GM19395 (cell line): ENCODE data around the gene PITPNC1.
"Not testable (repeated sequence)": the region's sequence is repeated elsewhere in the genome, so short reads cannot be mapped to it uniquely, and the experiment has no call there.

ENCODE experiments used
- ATAC-seq: cut with Tn5 transposase; IDR thresholded peaks from one replicate; pipeline ENCODE4 v1.9.1; 2021; ENCODE audit warnings: mild to moderate bottlenecking, moderate library complexity; ENCODE audit not compliant: unreplicated experiment

PITPNC1 gene

DNA sequence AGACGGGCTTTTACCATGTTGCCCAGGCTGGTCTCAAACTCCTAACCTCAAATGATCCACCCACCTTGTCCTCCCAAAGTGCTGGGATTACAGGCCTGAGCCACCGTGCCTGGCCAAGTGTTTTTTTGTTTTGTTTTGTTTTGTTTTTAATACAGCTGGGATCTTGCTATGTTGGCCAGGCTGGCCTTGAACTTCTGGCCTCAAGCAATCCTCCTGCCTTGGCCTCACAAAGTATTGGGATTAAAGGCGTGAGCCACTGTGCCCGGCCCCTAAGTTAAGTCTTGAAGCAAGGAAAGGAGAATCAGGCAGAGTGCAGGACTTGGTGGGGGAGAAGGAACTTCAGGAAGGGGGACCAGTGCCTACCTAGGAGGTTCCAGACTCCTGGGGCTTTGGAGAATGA, 288.9 kb downstream of the PITPNC1 start:
- ATAC-seq, result no peak

DNA sequence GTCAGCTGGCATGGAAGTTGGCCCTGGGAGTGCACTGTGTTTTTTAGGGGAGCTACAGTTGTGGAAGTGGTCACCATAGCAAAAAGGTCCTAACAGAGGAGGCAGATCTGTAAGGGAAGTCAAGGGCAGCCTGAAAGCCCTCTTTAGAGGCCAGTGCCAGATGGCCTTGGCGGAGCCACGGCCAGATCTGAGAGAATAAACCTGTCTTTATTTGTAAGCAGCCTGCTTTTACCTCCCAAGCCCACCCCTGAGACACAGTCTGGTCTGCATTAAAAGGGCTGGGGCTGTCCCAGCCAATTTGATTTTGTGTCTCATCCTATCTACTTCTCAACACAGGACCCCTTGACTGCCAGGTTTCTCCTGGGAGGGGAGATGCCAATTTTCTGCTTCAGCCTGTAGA, 289.6 kb downstream of the PITPNC1 start:
- ATAC-seq, result no peak

DNA sequence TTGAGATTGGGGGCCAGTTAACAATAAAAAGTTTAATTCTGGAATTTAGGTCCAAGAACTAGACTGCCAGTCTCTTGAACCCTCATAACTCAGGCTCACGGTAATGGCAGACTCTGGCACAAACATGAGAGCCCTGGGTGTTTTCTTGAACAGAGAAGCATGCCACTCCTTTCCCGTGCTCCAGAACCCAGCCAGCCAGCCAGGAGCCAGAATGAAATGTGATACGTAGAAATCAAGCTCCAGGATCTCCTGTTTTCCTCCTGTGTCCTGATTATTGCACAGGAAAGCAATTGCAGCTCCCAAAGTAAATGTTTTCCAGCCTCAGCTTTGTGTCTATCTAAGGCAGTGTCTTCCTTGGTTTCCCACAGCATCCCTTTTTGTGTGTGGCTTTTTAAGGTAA, 294.4 kb downstream of the PITPNC1 start:
- ATAC-seq, result no peak

DNA sequence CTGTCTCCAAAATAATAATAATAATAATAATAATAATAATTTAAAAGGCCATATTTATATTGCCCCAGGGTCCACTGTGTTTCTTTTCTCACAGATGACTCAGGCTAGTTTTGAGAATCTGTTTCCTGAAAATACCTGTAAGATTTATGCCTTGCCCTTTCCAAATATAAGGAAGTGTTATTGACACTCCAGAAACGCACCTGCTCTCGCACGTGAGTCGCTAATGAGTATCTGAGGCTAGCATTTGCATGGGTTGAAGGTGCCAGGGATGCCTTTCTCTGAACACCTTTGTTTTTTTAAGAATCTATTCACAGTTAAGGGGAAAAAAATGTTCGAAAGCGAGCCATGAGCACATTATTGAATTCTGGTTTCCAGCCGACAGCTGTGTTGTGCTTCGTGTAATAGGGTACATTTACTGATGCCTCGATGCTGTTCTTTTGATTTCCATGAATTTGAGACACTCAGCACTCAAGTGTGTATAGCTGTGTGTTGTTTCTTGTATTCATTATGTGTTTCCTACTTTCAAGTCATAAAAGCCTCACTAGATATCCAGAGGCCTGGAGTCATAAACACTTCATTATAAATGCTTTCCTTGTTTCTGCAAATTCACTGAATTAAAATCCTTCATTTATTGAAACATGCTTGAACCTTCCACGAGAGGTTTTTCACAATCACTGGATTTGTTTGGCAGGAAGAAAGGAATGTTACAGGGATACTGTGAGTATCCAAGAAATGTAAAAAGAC, 295.7 kb downstream of the PITPNC1 start:
- ATAC-seq, result no peak

DNA sequence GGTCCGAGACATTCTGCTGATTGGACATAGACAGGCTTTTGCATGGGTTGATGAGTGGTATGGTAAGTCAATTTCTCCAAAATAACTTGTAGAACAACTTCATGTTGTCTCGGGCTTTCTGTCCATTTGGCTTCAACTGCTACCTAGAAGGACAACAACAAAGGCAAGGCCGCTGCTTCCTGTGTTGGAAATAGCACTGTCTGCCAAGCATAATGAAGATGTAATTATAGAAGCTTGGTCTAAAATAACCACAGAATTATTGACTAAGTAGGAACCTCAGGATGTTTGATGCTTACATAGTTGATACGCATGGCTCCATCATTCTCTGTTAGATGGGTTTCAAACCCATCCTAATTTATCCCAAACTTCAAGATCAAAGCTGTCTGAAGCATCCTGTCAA, 298.4 kb downstream of the PITPNC1 start:
- no peak for ATAC-seq

DNA sequence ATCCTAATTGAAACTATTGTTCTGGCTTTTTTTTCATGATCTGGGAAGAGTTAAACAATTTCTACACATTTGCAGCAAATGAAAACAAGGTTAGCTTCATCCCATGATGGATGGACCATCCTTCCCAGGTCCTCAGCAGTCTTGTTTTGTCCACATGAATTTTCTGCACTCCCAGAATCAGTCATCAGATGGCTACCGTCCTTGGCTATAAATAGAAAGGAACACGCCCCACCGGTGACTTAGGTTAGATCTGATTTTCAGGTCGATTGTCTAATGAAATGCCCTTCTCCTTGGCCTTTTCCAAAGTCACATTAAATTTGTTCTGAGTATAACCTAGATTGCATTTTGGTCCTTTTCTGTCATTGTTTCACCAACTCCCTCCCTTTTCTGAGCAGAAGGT, 299.2 kb downstream of the PITPNC1 start:
- no peak for ATAC-seq

DNA sequence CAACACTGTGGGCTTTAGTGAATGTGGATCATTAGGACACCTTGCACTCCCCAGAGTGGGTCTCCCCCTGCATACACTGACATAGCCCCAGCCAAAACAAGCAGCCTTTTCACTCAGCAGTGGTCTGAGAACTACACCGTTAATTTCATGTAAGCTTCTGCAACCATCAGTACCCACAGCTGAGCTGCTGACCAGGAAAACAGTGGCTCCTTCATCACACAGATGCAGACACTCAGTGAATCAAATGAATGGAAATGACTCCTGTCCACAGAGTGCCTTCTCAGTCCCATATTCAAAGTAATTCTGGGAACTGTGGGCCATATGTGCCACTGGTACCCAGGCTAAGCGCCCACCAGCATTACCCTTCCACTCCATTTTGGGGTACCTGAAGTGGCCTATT, 301.3 kb downstream of the PITPNC1 start:
- no peak for ATAC-seq

DNA sequence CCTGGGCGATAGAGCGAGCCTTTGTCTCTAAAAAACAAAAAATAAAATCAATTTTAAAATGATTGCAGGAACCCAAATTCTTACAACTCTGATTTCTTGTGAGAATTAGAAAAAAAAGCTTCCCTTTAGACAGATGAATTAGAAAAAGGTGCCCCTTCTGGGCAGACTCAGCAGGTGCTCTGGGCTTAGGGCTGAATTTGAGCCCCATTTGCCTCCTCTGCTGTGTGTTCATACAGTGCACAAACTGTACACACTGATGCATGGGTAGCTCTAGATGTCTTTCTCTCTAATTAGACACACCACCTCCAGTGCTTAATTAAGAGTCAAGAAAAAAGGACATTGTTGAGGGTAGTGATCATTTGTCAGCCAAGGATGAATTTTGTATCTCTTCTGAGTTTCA, 302.1 kb downstream of the PITPNC1 start:
- peak; percentile 54 for ATAC-seq

DNA sequence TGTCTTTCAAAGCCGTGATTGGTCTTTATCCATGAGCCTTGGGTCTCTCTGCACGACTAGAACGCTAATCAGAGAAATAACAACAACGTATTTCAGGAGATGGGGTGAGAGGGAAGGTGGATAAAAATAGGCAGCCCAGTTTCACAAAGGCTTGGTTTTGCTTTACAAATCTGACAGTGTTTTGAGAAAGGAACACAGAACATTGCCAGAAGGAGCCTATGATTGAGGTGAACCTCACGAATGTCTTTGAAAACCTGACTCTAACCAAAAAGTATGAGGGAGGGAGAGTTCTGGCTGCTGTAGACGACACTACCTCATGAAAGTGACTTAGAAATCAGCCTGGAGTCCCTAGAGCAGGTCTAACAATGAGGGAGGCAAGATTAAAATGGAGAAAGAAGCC, 302.6 kb downstream of the PITPNC1 start:
- peak; percentile 81 for ATAC-seq

DNA sequence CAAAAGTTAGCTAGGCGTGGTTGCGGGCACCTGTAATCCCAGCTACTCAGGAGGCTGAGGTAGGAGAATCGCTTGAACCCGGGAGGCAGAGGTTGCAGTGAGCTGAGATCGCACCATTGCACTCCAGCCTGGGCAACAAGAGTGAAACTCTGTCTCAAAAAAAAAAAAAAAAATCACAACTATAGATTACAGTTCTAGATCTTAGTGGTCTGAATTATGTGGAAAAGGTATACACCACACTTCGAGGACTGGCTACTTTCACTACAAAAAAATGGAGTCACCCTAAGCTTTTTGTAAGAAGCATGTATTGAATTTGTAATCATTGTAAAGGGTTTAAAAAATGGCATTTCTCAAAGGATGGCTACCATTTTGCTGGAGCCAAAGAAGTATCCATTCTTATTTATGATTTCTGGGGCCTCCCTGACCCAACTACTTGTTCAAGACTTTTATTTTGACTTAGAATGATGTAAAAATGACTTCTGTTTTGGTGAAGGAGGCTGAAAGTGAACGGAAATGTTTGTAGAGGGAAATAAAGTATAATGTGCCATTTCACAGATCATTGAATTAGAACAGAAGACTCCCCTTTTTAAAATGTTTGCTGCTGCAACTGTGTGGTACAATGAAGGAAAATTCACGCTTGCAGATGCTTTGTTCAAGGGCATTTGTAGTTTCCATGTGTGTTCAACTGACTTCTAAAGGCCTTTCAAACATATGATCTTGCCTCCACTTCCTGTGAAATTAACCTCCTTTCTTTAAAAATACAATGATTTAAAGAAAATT, 303.6 kb downstream of the PITPNC1 start:
- no peak for ATAC-seq

DNA sequence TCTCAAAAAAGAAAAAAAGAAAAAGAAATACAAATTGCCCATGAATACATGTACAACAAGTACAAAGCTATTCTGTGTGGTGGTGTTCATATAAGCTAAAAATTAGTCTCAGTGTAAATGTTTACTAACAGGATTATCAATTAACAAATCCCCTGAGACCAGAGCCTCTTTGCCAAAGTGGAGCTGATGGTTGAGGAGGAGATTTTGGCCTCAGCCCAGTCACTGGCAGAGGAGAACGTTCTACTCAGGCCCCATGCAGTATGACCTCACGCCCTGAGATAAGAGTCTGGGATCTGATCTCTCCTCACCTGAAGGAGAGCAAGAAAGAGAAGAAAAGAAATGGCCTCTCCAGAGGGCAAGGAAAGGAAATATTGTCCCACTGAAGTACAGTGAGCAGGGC, 305.1 kb downstream of the PITPNC1 start:
- no peak for ATAC-seq

DNA sequence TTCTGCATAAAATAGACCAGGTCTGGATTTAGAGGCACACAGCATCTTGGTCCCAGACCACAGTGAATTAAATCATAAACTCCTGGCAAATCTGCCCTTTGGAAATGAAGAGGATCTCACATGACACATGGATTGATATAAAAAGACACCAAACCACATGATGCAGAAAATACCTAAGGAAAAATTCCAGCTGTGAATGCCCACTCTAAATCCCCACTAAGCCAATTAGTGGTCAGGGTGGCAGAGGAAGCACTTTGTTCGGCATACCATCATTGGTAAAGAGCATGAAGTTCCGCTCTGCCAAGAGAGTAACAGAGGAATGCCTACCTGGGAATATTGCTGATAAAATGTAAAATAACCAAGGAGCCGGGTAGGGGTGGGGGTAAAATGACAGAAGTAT, 308.3 kb downstream of the PITPNC1 start:
- ATAC-seq, result no peak

DNA sequence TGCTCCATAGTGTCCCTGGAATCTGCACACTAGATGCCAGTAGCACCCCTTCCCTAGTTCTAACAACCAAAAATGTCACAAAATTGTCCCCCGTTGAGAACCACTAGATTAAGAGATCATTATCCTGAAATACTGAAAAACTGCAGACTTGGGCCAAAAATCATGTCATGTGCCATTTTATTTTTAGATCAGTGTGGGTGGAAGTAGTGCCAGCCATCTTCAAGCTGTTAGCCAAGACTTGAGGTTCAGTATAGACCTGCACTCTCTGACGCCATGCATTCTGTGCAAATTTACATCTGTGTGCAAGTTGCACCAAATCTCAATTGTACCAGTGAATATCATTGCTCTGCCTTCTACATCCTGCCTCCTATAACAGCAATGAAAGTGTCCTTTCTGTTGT, 309.2 kb downstream of the PITPNC1 start:
- ATAC-seq, result no peak

DNA sequence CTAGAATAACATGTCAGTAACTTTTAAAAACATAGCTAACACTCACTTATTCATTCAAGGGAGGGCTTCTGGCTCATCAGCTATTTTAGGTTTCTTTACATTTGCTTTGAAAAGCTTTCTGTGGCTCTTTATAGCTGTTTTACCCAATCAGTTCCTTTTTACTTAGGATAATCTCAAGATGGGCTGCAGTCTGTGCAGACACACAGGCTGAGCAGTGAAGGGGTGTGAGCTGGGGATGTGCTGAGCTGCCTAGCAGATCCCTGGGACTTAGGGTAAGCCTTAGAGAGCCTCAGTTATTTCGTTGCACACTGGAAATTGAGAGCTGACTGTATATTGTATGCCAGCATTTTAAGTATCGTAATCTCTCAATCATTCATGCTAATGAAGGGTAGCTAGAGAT, 310.4 kb downstream of the PITPNC1 start:
- no peak for ATAC-seq

DNA sequence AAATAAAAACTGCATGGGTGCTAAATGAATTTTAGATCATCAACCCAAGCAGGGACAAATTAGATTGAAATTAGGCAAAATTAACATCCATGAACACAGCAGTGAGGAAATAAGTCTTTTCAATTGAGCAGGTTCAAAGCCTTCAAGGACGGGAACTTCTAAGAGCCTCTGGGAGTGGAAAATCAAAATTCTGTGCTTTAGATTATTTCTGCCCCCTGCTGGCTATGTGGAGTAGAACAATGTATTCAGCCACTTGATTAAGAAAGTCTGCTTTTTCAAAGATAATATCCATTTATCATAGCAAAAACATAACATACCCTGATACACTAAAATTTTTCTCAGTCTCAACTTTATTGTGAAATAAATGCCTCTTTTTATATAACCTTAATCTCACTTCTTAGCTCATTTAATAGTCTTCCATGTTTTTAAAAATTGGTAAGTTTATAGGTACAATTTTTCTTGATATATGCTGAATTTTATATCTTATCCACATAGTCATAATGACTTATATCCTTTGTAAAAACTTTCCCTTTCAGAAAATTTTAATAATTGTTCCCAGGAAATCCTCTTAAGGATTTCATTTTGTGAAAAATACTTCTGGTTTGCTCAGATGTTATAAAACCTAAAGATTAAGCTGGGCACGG, 312.6 kb downstream of the PITPNC1 start:
- ATAC-seq, result no peak

DNA sequence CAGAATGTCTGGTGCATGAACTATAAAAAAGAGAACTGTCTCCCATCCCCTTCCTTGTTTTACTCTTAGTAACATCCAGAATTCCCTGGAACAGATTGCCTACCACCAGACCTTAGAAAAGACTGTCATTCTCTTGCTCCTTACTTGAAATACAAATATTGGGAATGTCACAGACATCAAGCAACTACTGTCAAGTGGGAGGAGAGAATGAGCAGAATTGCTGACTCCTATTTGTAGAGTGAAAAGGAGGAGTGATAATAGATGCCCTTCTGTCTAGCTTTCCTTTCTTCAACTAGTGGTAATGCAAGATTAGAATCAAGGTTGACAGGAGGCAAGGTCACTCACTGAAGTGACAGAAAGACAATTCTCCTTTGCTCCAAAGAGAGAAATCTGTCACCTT, 316.7 kb downstream of the PITPNC1 start:
- no peak for ATAC-seq

DNA sequence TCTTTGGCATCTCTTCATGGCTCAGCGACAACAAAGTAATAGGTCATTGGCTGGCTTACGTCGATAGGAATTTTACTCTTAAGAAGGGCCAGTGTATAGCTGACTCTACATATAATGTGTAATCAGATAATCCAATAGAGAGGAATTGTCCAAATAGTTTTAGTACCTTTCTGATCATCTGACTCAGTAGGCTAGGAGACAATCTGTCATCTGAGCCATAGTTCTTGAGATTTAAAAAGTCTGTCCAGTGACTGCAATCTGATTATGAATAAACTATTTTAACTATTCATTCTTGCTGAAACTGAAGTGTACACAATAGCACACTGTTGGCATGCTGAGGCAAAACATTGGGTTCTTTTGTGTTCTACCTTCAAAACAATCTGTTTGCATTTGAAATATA, 319.3 kb downstream of the PITPNC1 start:
- ATAC-seq, result no peak

DNA sequence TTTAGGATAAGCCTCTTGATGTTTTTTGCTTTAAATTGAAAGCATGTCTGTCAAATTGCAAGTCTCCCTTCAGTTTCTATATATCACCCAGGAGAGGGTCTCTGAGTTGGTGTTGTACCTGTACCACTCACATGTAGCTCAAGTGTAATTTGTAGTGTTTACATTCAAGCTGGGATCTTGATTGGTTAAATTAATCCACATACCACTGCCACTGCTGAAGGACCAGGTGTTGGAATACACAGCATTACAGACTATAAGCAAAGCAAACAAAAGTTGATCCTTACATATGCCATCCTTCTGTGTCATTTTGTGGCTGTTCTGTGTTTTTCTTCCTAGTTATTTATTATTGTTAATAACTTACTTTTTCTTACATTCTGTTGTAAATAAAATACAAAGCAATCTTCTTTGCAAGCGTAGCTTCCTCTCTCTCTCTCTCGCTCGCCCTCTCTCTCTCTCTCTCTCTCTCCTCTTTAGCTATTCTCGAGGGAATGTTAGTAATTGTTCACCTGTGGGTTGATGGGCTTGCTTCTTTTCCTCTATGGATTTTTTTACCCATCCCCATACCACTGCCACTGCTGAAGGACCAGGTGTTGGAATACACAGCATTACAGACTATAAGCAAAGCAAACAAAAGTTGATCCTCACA, 319.9 kb downstream of the PITPNC1 start:
- ATAC-seq, result no peak

DNA sequence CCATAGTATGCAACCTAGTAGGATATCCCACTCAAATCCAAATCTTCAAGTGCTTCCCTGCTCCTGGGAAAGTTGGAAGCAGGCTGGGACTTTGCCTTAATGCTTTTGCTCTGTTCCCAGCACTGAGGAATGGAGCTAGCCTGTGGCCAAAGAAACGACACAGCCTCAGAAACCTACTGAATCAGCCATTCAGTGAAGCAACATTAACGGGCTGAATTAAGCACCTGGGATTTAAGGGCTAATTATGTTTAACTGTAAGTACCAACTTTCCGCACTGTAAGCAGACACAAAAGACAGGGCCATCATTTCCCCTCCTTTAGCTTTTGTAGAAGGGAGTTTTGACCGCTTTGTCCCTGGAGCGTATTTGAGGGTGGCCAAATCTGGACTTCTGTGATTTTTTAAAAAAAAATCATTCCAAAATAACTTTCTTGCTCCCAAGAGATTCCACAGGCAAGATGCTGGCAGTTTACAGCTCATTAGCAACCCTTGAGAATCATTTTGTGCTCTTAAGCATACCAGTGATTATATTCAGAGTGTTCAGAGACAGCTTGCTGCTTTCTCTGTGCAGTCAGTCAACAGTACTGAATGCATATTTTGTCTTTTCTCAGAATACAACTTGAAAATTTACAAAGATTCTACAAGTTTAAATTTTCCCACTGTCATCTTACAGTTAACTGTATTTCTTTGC, 323.1 kb downstream of the PITPNC1 start:
- ATAC-seq, result no peak

DNA sequence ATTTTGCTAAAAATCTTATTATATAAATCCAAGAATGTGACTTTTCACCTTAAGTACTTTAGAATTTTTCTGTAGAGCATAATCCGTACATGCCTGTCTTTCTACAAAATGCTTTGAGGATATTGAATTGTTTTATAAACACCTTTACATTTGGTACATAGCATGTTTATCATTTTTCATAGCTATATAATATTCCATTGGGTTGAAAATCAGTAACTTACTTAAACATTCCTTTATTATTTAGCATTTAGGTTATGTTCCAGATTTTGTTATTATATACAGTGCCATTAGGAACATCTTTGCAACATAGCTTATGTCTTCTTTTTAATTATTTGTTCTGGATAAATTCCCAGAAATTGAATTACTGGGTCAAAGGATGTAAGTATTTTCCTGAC, 323.6 kb downstream of the PITPNC1 start:
- ATAC-seq, result no peak

DNA sequence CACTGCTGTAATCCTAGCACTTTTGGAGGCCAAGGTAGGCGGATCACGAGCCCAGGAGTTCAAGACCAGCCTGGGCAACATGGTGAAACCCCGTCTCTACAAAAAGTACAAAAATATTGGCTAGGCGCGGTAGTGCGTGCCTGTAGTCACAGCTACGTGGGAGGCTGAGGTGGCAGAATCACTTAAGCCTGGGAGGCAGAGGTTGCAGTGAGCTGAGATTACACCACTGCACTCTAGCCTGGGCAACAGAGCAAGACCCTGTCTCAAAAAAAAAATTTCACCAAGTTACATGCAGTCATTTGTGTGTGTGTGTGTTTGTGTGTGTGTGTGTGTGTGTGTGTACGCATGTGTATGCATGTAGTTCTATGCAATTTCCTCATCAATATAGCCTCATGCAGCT, 325.8 kb downstream of the PITPNC1 start:
- not testable (repeated sequence) for ATAC-seq
